ENCODE results near the gene MYLK4.
"Not testable (repeated sequence)": the region's sequence is repeated elsewhere in the genome, so short reads cannot be mapped to it uniquely, and the experiment has no call there.

Gene MYLK4

DNA sequence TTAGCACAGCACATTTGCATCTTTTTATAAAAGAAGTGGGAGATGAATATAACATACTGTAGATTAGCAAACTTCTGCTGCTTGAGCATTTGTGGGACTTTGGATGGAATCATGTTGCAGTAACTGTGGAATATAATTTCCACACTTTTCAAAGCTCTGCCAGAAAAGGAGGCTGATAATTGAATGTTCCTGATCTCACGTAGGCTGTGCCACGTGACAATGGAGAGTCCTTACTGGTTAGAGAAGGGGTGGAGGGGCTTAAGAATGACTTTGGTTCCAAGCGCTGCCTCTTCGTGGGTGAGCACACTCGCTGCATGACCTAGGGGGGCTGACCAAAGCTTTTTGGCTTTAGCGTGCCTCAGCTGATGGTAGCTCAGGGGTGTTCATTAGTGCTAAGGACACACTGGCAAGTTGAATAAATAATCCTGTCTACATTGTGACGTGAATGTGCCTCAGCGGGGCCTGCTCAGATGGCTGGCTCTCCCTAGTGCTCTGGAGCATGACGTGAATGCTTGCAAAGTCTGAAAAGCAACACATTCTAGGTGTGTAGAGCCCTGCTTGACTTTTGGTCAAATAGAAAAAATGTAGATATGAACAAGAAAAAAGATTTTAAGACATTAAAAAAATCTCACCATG lies 29.5 kb upstream of the MYLK4 start:
- no peak for DNase-seq (ENCODE audit: low read depth in 2 of 2, low spot score in 1 of 2)

DNA sequence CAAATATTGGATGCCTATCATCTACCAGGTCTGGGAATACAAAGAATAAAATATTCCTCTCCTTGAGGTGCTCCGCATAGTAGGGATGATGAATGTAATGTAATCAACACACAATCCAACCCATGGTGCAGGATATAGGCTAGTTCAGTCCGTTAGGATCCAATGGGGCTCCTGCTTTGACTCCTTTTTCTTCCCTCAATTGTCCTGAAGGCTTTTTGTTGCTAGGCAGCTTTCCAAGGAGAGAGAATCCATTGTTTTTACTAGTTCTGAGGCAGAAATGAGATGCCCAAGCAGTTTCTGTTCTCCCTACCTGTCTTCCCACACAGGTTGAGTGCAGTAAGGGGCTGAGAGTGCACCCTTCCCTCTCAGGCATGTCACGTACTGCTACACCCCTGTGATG lies 26.5 kb upstream of the MYLK4 start:
- no peak for DNase-seq (ENCODE audit: low read depth in 2 of 2, low spot score in 1 of 2)

DNA sequence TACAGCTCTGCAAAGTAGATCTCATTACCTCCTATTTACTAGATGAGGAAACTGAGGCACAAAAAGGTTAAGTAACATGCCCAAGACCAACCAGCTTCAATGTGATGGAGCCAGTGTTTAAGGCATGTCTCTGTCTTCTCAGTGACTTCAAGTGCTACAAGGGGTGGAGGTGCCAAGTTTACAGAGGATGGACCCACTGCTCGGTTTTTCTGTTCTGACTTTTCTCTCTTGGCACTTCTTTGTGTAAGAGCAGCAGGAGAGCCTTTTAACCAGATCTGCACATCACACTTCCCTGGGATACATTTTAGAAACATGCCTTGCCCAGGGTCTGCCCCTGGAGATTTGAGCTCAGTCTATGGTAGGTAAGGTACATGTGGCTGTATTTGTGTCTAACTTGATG lies 24.3 kb upstream of the MYLK4 start:
- no peak for DNase-seq (ENCODE audit: low read depth in 2 of 2, low spot score in 1 of 2)

GRCh38 chr6:2773449-2773848 lies 22.7 kb upstream of the MYLK4 start:
- no peak for DNase-seq (ENCODE audit: low read depth in 2 of 2, low spot score in 1 of 2)

GRCh38 chr6:2772840-2773239 lies 22.1 kb upstream of the MYLK4 start:
- no peak for DNase-seq (ENCODE audit: low read depth in 2 of 2, low spot score in 1 of 2)

- DNase-seq (ENCODE audit: low read depth in 2 of 2, low spot score in 1 of 2): no peak
Measured at GRCh38 chr6:2771079-2771478, 20.4 kb upstream of the MYLK4 start.

DNA sequence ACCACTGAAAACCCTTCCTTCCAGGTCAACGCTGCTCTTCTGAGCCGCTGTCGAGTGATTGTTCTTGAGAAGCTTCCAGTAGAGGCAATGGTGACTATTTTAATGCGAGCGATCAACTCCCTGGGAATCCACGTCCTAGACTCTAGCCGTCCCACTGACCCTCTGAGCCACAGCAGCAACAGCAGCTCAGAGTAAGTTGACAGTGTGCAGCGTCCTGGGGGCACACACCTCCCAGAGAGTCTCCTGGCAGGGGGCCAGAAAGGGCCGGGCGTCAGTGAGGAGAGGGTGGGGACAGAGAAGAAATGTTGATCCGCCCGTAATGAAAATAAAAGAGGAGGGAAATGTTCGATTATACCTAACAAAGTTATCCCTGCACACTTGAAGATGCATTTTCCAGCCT lies 19.4 kb upstream of the MYLK4 start:
- DNase-seq (ENCODE audit: low read depth in 2 of 2, low spot score in 1 of 2): no peak

DNA sequence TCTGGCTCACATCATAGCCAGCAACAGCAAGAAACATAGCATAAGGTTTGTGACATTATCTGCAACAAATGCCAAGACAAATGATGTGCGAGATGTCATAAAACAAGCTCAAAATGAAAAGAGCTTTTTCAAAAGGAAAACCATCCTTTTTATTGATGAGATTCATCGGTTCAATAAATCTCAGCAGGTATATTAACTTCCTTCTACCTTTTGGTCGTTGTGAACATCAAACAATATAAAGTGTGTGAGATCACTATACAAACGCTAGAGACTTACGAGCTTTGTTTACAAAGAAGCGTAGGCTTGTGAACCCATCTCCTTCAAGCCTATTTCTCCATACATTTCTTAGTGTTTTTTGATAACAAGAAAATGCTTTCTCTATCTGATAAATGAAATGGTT lies 18.0 kb upstream of the MYLK4 start:
- no peak for DNase-seq (ENCODE audit: low read depth in 2 of 2, low spot score in 1 of 2)

DNA sequence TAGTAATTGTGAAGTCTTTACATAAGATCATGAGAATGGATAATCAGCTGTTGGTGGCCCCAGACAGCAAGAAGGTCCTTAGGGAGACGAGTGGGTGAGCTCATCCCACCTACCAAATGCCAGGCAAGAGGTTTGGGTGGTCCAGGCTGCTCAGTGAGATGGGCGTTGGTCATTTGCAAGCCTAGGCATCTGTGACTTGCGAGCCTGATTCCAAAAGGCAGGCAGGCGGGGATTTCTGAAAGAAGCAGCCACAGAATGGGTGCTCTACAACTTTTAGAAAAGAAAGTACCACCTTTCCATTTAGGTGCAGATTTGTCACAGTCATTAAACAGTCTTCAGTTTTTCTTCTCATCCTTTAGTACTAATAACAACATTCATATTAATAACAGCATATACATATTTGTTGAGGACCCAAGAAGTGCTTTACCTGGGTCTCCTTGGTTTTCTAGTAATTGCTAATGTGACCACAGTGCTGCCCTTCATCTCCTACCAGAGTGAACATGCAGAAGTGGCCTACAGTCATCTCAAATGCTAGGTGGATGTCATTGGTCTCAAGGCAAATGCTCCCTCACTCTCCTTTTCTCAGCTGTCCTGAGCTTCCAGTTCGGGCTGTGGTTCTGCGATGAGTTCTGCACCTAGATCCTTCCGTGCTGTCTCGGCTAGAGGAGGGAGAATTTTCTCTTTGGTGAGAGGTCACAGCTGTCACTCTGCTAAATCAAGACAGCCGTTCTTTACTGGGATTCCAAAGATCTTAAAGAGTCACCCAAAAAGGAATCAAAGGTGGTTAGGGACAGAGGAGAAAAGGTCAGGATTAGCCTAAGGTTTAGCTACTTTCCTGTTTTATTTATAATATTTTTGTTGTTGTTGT lies 17.2 kb upstream of the MYLK4 start:
- DNase-seq (ENCODE audit: low read depth in 2 of 2, low spot score in 1 of 2): no peak

DNA sequence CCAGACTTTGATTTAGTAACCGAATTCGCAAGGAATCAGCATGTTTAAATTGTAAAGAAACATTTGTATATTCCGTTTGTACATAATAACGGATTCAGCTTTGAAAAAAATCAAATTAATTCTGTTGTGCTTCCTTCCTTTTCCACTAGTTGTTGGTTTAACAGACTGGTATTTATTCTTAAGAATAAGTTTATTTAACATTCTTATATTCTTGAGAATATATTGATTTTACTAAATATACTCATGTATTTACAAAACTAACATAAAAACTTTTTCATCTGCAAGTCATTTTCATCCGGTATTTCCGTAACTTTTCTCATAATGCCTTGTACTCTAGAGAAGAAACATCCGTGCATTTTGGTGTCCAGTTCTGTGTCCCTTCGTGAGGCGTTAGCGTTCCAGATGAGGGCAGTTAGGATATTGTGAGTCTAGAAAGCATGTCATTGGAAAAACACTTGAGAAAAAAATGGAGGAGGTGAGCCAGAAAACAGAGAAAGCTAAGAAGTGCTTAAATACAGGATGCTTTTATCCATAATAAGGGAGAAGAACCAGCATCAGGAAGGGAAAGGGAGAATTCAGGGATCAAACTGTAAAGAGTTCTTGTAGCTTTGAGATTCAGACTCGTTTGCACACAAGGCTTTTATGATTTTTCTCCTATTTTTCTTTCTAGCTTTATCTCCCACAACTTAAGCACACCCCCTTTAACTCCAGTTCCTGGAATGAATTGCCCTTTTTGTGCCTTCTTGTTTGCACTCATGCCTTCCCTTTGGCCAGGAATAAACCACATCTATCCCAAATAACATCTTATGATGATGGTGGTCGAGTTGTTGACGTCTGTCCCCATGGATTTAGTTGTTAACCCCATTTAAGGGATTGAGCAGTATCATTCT lies 16.3 kb upstream of the MYLK4 start:
- no peak for DNase-seq (ENCODE audit: low read depth in 2 of 2, low spot score in 1 of 2)

GRCh38 chr6:2765896-2766766 lies 15.4 kb upstream of the MYLK4 start:
- DNase-seq (ENCODE audit: low read depth in 2 of 2, low spot score in 1 of 2): no peak

GRCh38 chr6:2765166-2765895 lies 14.6 kb upstream of the MYLK4 start, which contains the start of gene WRNIP1:
Gene WRNIP1 (plus strand): TSS chr6:2765393. CDS start chr6:2765623, 230 bp downstream.
- DNase-seq (ENCODE audit: low read depth in 2 of 2, low spot score in 1 of 2): peak; percentile 91 to 94

- peak; percentile 29 to 46 for DNase-seq (ENCODE audit: low read depth in 2 of 2, low spot score in 1 of 2)
Measured at GRCh38 chr6:2764610-2765165, 14.0 kb upstream of the MYLK4 start.

GRCh38 chr6:2763876-2764540 lies 13.3 kb upstream of the MYLK4 start:
- DNase-seq (ENCODE audit: low read depth in 2 of 2, low spot score in 1 of 2): no peak

- no peak for DNase-seq (ENCODE audit: low read depth in 2 of 2, low spot score in 1 of 2)
Measured at GRCh38 chr6:2763345-2763841, 12.7 kb upstream of the MYLK4 start.

DNA sequence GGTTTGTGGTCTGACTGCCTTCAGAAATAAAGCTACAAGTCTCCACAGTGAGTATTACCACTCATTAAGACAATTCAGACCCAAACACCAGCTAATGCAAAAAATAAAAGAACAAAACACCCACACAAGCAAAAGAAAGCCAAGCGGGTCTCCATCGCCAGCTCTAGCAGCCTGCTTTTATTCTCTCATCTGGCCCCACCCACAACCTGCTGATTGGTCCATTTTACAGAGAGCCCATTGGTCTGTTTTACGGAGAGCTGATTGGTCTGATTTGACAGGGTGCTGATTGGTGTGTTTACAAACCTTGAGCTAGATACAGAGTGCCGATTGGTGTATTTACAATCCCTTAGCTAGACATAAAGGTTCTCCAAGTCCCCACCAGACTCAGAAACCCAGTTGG lies 12.1 kb upstream of the MYLK4 start:
- DNase-seq (ENCODE audit: low read depth in 2 of 2, low spot score in 1 of 2): not testable (repeated sequence)

DNA sequence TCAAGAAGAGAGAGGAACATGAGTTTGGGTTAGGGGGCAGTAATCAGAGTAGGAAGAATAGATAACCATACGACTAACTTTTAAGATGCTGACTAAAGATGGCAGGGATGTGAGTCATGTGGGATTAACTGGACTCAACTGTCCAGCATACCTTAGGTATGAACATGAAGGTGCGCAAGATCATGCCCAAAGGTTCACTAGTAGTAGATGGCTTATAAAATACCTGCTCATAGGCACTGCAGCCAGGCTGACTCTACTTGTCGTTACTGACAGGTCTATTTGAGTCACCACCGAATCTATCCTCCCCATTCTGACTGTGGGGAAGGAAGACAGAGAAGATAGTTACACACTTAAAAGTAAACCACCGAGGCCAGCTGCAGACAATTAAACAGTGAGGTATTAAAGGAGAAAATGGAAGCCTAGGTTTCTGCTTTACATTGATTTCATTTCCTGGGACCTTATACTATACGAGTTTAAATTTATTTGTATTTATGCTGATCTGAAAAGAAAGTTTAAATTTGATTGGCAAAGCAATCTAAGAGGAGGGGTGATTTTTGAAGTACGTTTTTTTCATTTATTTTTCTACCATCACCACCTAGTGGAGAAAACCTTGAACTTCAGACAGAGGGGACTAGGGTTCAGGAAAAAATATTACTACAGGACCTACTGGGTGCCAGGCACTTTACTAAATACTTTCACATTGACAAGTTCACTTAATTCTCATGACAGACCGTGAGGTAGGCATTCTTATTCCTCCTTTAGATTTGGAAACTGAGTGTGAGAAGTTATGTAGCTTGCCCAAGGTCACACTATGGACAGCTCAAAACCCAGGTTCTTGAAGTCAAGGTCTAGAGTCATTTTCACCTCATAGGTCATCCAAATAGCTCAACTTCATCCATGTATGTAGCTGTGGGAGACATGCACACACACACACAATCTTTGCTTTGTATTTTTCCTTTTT lies 10.4 kb upstream of the MYLK4 start:
- no peak for DNase-seq (ENCODE audit: low read depth in 2 of 2, low spot score in 1 of 2)

DNA sequence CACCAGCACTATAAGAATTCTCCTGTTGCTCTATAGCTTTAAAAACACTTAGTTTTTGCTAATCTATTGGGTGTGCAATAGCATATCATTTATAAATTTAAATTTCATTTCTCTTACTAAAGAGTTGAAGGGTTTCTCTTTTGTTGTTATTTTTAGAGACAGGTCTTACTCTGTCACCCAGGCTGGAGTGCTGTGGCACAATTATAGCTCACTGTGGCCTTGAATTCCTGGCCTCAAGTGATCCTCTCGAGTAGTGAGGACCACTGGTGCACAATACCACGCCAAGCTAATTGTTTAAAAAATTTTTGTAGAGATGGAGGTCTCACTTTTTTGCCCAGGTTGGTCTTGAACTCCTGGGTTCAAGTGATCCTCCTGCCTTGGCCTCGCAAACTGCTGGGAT lies 8.3 kb upstream of the MYLK4 start:
- no peak for DNase-seq (ENCODE audit: low read depth in 2 of 2, low spot score in 1 of 2)

All from stimulated activated CD8-positive, alpha-beta memory T cell treated with anti-CD3 and anti-CD28 coated beads, Interleukin-4, amount 100 ng/mL, for 1 hour (primary cell).